ENCODE data around the gene LRRC57. TPM values are rescaled to one million over a fixed set of nuclear protein-coding genes. Genes with fewer than 3 reads are reported as not detected.
"Not testable (repeated sequence)": the region's sequence is repeated elsewhere in the genome, so short reads cannot be mapped to it uniquely, and the experiment has no call there.

The LRRC57 gene
- total and polyA plus RNA-seq, 5 experiments from 2014 or later, result 3.3 to 18.4 (median 6.4) TPM

DNA sequence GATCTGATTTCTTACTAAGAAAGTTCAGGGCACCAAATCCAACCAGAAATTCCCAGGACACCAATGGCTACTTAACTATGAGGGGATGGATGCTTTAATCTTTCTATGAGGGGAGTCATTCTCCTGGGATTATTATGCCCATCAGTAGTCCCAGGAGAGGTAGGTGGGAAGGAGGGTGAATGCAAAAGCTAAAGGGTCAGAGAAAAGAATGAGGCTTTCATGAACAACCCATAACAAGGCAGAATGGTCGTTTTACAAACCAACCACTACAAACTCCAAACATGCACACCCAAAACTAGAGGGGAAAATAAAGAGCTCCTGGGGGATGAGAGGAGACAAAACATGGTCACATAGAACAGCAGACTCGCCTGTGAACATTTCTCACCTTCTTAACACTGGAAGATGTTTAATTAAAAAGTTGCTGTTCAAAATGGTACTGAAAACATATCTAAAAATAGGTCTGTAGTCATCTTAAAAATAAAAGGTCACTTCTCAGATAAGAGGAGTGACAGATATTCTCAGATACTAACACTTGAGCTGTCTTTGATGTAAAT lies 30.5 kb upstream of the LRRC57 start:
- DNase-seq (no peak), ATAC-seq (no peak)
- Mint-ChIP-seq H3K4me3 (peak overlapping the region in 6 of 10 donors; percentile 2 to 43 (median 12)), H3K4me1 (peaks cover 21 to 69% (median 63%) of the 10 kb centered on the region in 4 donors), H3K27me3 (peaks cover 0 to 10% (median 0%) of the 10 kb centered on the region in 5 donors), H3K9me3 (no peaks in the 10 kb centered on the region), H3K36me3 (peaks cover 0 to 3% (median 0%) of the 10 kb centered on the region in 3 donors), H3K27ac (peak overlapping the region in 5 of 10 donors; percentile 4 to 94 (median 43))
- POLR2A ChIA-PET, result no interaction called here

DNA sequence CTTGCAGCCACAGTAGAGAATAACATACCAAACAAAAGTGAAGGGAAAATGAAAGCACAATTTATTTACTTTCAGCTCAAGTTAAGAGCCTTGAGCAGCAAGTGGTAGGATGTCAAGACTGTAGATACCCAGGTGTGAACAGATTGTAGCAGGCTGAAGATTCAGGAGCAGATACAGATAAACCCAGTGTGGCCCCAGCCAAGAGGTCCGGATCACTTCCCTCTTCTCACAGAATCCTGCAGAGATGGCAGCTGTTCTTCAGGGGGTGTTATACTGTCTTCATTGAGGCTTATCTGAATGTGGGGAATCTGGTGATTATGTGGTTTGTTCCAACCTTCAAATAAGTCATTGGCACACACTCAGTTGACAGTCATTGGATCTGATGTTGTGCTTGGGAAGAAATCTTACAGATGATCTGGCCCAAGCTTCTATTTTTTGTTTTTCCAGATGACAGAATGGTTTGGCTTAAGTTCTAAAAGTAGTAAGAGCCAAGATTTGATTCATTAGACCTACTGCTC lies 29.0 kb upstream of the LRRC57 start:
- Mint-ChIP-seq H3K4me1 (peaks cover 17 to 54% (median 52%) of the 10 kb centered on the region in 4 donors), H3K27ac (no peak overlapping the region), H3K36me3 (peaks cover 0 to 3% (median 0%) of the 10 kb centered on the region in 3 donors), H3K4me3 (peak overlapping the region in 3 of 10 donors; percentile 18 to 53 (median 43)), H3K9me3 (no peaks in the 10 kb centered on the region), H3K27me3 (peaks cover 0 to 10% (median 0%) of the 10 kb centered on the region in 5 donors)
- DNase-seq, result no peak
- ATAC-seq, result no peak
- POLR2A ChIA-PET, result interaction anchor here (1.4 to 2.9 kb wide), 2 partner anchors 29 to 86 kb away, joined by 4 to 14 read pairs; partner anchors contain the start of genes HAUS2, LRRC57 and ZNF106

DNA sequence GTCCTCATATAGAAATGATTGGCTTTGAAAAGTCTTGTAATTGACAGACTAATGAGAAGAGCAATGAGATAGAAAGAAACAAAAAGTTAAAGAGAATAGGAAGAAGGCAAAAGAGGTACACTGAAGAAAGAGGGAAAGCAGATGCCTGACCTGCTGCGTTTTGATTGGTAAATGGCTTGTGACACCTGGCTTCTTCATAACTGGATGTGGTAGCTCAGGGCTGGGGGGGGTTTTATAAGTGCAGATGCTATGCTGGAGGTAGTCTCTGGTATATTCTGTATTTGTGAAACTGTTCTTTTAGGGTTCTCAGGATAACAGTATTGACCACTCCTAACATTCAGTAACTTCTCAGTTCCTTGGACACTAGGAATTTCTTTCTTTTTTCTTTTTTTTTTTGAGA lies 28.2 kb upstream of the LRRC57 start:
- H3K27ac Mint-ChIP-seq, result peak overlapping the region in 9 of 10 donors; percentile 4 to 92 (median 37)
- peaks cover 0 to 10% (median 0%) of the 10 kb centered on the region in 5 donors for H3K27me3 Mint-ChIP-seq
- H3K4me1 Mint-ChIP-seq, result peaks cover 17 to 46% (median 44%) of the 10 kb centered on the region in 4 donors
- H3K9me3 Mint-ChIP-seq, result no peaks in the 10 kb centered on the region
- DNase-seq, result no peak
- H3K36me3 Mint-ChIP-seq, result peaks cover 0 to 3% (median 0%) of the 10 kb centered on the region in 3 donors
- POLR2A ChIA-PET, result interaction anchor here (1.4 to 2.9 kb wide), 2 partner anchors 29 to 86 kb away, joined by 4 to 14 read pairs; partner anchors contain the start of genes HAUS2, LRRC57 and ZNF106
- H3K4me3 Mint-ChIP-seq, result peak overlapping the region; percentile 87 to 97 (median 92)
- no peak for ATAC-seq

GRCh38 chr15:42576040-42576594 lies 27.5 kb upstream of the LRRC57 start:
- Mint-ChIP-seq H3K36me3 (peaks cover 0 to 3% (median 0%) of the 10 kb centered on the region in 3 donors), H3K27ac (peak overlapping the region; percentile 13 to 92 (median 82)), H3K9me3 (no peaks in the 10 kb centered on the region), H3K4me3 (peak overlapping the region; percentile 87 to 97 (median 92)), H3K4me1 (peaks cover 16 to 40% (median 38%) of the 10 kb centered on the region in 4 donors), H3K27me3 (peaks cover 0 to 10% (median 0%) of the 10 kb centered on the region in 5 donors)
- POLR2A ChIA-PET, result interaction anchor here (0.6 to 2.9 kb wide), 10 partner anchors 8 to 303 kb away, joined by 3 to 14 read pairs (median 7); partner anchors contain the start of genes GANC, HAUS2, LRRC57 and TMEM87A
- DNase-seq (peak in 1 of 10 donors; percentile 6), ATAC-seq (no peak)

DNA sequence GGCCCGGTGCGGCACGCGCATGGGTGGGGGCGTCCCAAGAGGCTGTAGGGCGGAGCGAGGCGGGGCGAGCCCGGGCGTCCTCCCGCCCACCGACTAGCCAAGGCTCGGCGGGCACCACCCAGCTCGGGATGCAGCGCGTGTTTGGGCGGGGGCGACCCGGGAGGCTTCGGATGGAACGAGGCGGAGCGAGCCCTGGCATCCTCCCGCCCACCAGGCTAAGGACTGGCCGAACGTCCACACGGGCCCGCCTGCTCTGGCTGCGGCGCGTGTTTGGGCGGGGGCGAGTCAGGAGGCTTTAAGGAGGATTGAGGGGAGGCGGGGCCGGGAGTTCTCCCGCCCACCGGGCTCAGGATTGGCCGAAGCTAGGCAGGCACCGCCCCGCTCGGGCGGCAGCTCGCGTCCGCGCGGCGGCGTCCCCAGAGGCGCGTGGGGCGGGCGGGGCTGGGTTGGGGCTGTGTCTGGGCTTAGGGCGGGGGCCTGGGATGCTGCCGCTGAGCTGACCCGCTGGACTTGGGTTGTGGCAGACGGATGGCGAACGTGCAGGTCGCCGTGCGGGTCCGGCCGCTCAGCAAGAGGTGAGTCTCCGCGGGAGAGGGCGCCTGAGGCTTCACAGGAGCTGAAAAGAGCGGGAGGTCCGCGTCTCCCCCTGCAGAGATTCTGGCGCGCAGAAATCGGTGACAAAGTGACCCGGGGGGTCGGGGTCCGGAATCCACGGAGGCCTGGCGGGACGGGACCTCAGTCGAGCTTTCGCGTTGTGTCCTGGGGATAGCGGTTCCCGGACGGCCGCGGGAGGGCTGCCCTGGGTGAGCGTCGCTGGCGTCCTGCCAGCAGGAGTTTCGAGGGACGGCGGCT lies 26.8 kb upstream of the LRRC57 start, which contains the start of gene STARD9:
Gene STARD9, plus strand, starts transcription at position 419 of the 852 bp plus-strand sequence. Its CDS starts 110 bp downstream, at position 529.
- peaks cover 0 to 3% (median 0%) of the 10 kb centered on the region in 3 donors for H3K36me3 Mint-ChIP-seq
- H3K9me3 Mint-ChIP-seq, result no peaks in the 10 kb centered on the region
- peaks cover 0 to 10% (median 0%) of the 10 kb centered on the region in 5 donors for H3K27me3 Mint-ChIP-seq
- DNase-seq (peak; percentile 88 to 98 (median 92)), ATAC-seq (peak; percentile 89 to 94)
- H3K4me1 Mint-ChIP-seq, result peaks cover 11 to 33% (median 32%) of the 10 kb centered on the region in 4 donors
- POLR2A ChIA-PET, result interaction anchor here (0.6 to 2.9 kb wide), 14 partner anchors 8 to 302 kb away, joined by 3 to 14 read pairs (median 4); partner anchors contain the start of genes GANC, HAUS2, LRRC57 and SNAP23
- peak within 1 kb of the TSS; percentile 87 to 97 (median 92) for H3K4me3 Mint-ChIP-seq
- peak within 1 kb of the TSS; percentile 13 to 94 (median 86) for H3K27ac Mint-ChIP-seq

DNA sequence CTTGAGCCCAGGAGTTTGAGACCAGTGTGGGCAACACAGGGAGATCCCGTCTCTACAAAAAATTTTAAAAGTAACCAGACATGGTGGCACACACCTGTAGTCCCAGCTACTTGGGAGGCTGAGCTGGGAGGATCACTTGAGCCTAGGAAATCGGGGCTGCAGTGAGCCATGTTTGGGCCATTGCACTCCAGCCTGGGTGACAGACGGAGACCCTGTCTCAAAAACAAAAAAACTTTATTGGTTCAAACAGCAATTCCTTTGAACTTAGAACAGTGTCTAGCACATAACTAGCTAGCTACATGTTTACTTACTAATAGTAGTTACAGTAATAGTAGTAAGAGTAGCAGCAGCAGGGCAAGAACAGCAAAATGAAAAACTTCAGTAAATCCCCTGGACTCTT lies 10.1 kb upstream of the LRRC57 start:
- H3K9me3 Mint-ChIP-seq, result no peaks in the 10 kb centered on the region
- H3K27ac Mint-ChIP-seq, result no peak overlapping the region
- H3K27me3 Mint-ChIP-seq, result no peaks in the 10 kb centered on the region
- ATAC-seq, result no peak
- POLR2A ChIA-PET, result no interaction called here
- H3K4me3 Mint-ChIP-seq, result no peak overlapping the region
- H3K4me1 Mint-ChIP-seq, result peaks cover 0 to 12% (median 7%) of the 10 kb centered on the region in 4 donors
- no peak for DNase-seq
- H3K36me3 Mint-ChIP-seq, result peaks cover 0 to 57% (median 5%) of the 10 kb centered on the region in 3 donors

DNA sequence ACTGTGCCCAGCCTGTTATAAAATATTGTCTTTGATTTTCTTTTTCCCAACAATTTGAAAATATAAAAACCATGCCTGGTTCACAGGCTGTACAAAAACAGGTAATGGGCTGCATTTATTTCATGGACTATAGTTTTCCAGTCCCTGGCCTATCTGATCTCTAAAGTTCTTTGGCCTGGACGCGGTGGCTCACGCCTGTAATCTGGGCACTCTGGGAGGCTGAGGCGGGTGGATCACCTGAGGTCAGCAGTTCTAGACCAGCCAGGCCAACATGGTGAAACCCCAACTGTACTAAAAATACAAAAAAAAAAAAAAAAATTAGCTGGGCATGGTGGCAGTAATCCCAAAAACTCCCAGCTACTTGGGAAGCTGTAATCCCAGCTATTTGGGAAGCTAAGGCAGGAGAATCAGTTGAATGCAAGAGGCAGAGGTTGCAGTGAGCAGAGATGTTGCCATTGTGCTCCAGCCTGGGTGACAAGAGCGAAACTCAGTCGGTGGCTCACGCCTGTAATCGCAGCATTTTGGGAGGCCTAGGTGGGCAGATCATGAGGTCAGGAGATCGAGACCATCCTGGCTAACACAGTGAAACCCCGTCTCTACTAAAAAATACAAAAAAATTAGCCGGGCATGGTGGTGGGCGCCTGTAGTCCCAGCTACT lies 8.1 kb upstream of the LRRC57 start:
- Mint-ChIP-seq H3K36me3 (peaks cover 0 to 46% (median 2%) of the 10 kb centered on the region in 3 donors), H3K4me1 (peaks cover 3 to 24% (median 13%) of the 10 kb centered on the region in 4 donors), H3K27ac (peak overlapping the region in 1 of 10 donors; percentile 67)
- not testable (repeated sequence) for H3K4me3 Mint-ChIP-seq, H3K27me3 Mint-ChIP-seq, H3K9me3 Mint-ChIP-seq, ATAC-seq
- POLR2A ChIA-PET, result interaction anchor here (0.7 to 1.0 kb wide), 3 partner anchors 24 to 881 kb away, joined by 3 to 10 read pairs (median 4); no protein-coding TSS in a partner anchor
- peak in 1 of 10 donors; percentile 15 for DNase-seq

DNA sequence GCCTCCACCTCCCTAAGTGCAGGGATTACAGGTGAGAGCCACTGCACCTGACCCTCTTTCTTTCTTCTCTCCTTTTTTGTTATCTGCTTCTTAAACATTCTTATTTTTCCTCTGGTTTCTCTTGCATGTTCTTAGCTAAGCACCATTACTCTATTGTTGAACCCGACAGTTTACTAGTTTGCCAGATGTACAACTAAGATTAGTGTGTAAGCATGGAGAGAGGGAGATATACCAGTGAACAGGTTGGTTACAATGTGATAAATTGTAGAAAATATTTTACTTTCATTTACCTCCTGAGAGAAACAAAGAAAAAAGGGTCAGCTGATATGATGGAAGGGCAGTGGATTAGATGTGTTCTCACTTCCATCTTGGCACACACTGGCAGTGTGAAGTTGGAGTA lies 5.0 kb upstream of the LRRC57 start:
- Mint-ChIP-seq H3K4me1 (peaks cover 12 to 45% (median 33%) of the 10 kb centered on the region in 4 donors), H3K4me3 (no peak overlapping the region), H3K36me3 (peaks cover 0 to 20% (median 0%) of the 10 kb centered on the region in 3 donors), H3K27ac (peak overlapping the region in 5 of 10 donors; percentile 2 to 35 (median 11)), H3K9me3 (no peaks in the 10 kb centered on the region), H3K27me3 (no peaks in the 10 kb centered on the region)
- ATAC-seq (no peak), DNase-seq (no peak)
- POLR2A ChIA-PET, result no interaction called here

- Mint-ChIP-seq H3K4me1 (peaks cover 28 to 66% (median 55%) of the 10 kb centered on the region in 4 donors), H3K9me3 (no peaks in the 10 kb centered on the region), H3K27me3 (no peaks in the 10 kb centered on the region)
Measured at GRCh38 chr15:42549741-42550392, 1.3 kb upstream of the LRRC57 start.

DNA sequence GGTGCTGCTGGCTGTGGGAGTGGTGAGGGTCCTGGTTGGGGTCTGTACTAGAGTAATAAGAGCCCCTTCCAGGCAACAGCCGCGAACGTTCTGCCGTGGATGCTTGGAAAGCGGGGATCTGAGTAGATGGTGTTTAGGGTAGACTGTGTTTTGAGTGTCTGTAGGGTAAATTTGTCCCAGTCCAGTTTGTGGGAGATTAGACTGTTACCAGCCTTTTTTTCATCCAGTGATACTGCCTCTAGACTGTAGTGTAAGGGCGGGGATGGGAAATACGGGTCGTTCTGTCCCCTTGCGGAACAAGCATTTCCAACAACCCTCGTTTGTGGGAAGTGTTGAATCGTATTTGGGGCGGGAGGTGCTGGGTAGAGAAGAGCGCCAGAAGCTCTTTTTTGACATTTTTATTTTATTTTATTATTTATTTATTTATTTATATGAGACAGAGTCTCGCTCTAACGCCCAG lies 469 bp upstream of the LRRC57 start:
- ATAC-seq (peak; percentile 38 to 62), DNase-seq (peak in 1 of 10 donors; percentile 7)
- H3K27me3 Mint-ChIP-seq, result no peaks in the 10 kb centered on the region
- peak overlapping the region; percentile 92 to 99 (median 95) for H3K4me3 Mint-ChIP-seq
- no peaks in the 10 kb centered on the region for H3K9me3 Mint-ChIP-seq
- H3K36me3 Mint-ChIP-seq, result peaks cover 0 to 24% (median under 1%) of the 10 kb centered on the region in 3 donors
- POLR2A ChIA-PET, result interaction anchor here (0.8 to 4.0 kb wide), 10 partner anchors 9 to 117 kb away, joined by 3 to 25 read pairs (median 6); partner anchors contain the start of genes SNAP23, STARD9 and ZNF106
- H3K4me1 Mint-ChIP-seq, result peaks cover 28 to 66% (median 53%) of the 10 kb centered on the region in 4 donors
- peak overlapping the region; percentile 93 to 99 (median 98) for H3K27ac Mint-ChIP-seq

More at GRCh38 chr15:42549741-42550392, 1.3 kb upstream of the LRRC57 start:
- ATAC-seq (no peak), DNase-seq (no peak)
- peaks cover 0 to 19% (median 0%) of the 10 kb centered on the region in 3 donors for H3K36me3 Mint-ChIP-seq
- H3K27ac Mint-ChIP-seq, result peak overlapping the region; percentile 36 to 98 (median 88)
- H3K4me3 Mint-ChIP-seq, result peak overlapping the region; percentile 50 to 99 (median 94)
- POLR2A ChIA-PET, result interaction anchor here (0.8 to 4.0 kb wide), 5 partner anchors 10 to 56 kb away, joined by 3 to 25 read pairs (median 9); partner anchors contain the start of gene STARD9
